22Rv1 (cell line): ENCODE results near the gene GIPR.
"Not testable (repeated sequence)": the region's sequence is repeated elsewhere in the genome, so short reads cannot be mapped to it uniquely, and the experiment has no call there.

ENCODE experiments used
- CTCF ChIP-seq: fragments of 450-650 bp; IDR thresholded peaks from 2 replicates; pipeline ENCODE4 v1.5.1; 2017; ENCODE audit warnings: mild to moderate bottlenecking
- ZFX ChIP-seq: fragments of 450-650 bp; IDR thresholded peaks from 2 replicates; pipeline ENCODE4 v1.6.1; 2017; ENCODE audit warnings: antibody characterized with exemption, borderline replicate concordance

GRCh38 chr19:45720065-45720464, 52.0 kb downstream of the GIPR start:
- TF ChIP-seq CTCF, ZFX: not testable (repeated sequence)
